Fibroblast of villous mesenchyme (primary cell): ENCODE results near the gene ANKRD11. TPM values are rescaled to one million over a fixed set of nuclear protein-coding genes. Genes with fewer than 3 reads are reported as not detected.
A peak's percentile ranks its signal among the peaks of the same experiment; 100 is the strongest.
"Not testable (repeated sequence)": the region's sequence is repeated elsewhere in the genome, so short reads cannot be mapped to it uniquely, and the experiment has no call there.

Experiments
- DNase-seq: peaks from one replicate; pipeline ENCODE4 v3.0.0-alpha.2; 2010; ENCODE audit warnings: low read depth
- H3K4me3 ChIP-seq: 2 replicates; pipeline ENCODE4 v1.5.1; 2011; ENCODE audit warnings: low read depth, mild to moderate bottlenecking, low read length
- total RNA-seq: library from RNA; depleted of rRNA; stranded (reverse); fragments of >200 nt; gene quantifications from 2 replicates; pipeline ENCODE4 v1.2.3, GENCODE V29; 2012
- TF ChIP-seq, protein P1 (sequence below): IDR thresholded peaks from 2 replicates; pipeline ENCODE4 v1.5.1; 2012; ENCODE audit warnings: low read depth, mild to moderate bottlenecking, low read length; ENCODE audit not compliant: insufficient read depth

ANKRD11 gene
- total RNA-seq, 1 donor = 69.5 TPM

DNA sequence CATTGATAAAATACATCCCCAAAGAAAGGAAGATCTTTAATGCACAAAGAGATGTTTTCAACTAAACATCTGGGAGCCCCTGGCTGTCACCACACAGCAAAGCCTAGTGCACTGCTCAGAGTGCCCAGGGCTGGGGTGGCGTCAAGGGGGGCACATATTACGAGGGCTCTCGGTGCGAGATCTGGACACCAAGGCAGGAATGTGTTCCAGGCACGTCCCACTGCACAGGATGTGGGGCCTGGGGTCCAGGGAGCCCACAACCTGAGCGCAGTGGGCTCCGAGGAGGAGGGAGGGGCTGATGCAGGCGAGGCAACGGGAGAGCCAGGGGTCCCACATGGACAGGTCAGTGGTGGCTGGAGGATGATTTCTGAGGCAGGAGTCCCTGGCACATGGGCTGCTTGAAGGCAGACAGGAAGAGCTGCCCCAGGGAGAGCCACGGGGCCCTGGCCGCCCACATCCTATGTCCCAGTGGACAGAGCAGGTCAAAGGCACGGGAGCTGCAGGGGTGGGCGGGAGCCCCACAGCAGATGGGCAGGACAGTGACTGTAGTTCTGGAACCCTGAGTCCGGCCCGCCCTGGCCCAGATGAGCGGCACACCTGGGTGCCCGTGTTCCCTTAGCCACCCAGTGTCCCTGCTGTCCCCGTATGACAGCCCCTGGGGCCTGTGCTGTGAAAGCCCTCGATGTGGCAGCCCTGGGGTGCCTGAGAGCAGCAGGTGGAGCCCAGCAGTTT, 216.5 kb downstream of the ANKRD11 start:
- DNase-seq = no peak
- no peak overlapping the region for H3K4me3 ChIP-seq
- TF ChIP-seq, protein P1, sequence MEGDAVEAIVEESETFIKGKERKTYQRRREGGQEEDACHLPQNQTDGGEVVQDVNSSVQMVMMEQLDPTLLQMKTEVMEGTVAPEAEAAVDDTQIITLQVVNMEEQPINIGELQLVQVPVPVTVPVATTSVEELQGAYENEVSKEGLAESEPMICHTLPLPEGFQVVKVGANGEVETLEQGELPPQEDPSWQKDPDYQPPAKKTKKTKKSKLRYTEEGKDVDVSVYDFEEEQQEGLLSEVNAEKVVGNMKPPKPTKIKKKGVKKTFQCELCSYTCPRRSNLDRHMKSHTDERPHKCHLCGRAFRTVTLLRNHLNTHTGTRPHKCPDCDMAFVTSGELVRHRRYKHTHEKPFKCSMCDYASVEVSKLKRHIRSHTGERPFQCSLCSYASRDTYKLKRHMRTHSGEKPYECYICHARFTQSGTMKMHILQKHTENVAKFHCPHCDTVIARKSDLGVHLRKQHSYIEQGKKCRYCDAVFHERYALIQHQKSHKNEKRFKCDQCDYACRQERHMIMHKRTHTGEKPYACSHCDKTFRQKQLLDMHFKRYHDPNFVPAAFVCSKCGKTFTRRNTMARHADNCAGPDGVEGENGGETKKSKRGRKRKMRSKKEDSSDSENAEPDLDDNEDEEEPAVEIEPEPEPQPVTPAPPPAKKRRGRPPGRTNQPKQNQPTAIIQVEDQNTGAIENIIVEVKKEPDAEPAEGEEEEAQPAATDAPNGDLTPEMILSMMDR = no peak

DNA sequence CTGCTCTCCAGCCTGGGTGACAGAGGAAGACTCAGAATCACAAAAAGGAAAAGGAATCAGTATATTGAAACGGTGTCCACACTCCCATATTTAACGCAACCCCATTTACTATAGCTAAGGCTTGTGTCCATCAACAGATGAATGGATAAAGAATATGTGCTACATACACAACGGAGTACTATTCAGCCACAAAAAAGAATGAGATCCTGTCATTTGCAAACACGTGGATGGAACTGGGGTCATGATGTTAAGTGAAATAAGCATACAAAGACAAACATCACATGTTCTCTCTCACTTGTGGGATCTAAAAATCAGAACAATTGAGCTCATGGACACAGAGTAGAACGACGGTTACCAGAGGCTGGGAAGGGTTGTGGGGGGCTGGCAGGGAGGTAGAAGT, 217.7 kb downstream of the ANKRD11 start:
- no peak for DNase-seq
- H3K4me3 ChIP-seq = no peak overlapping the region

DNA sequence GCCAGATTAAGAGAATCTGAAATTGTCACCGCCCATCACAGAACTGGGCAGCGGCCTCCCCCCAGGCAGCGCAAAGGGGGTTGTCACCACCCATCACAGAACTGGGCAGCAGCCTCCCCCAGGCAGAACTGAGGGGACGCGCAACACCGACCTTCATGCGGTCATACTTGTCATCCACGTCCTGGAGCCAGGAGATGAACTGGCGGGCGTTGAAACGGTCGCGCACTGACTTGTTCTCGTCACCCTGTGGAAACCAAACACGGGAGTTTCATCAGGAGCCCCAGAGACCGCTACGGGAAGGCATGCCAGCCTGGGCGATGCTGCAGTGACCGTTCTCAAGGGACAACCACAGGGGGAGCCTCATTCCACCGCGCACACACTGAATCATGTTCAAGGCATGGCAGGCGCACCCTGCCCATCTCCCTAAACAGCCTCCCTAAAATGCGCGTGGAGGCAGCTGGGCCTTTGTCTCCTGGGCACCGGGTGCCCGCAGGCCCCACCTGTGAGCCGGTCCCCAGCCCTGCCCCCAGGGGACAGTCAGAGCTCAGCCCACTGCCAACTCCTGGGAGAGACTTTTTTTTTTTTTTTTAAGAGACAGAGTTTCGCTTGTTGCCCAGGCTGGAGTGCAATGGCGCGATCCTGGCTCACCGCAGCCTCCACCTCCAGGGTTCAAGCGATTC, 219.6 kb downstream of the ANKRD11 start:
- no peak for DNase-seq
- H3K4me3 ChIP-seq = no peak overlapping the region
- TF ChIP-seq, protein P1 = no peak

More for the DNA sequence above, 217.7 kb downstream of the ANKRD11 start:
- TF ChIP-seq, protein P1 = no peak

DNA sequence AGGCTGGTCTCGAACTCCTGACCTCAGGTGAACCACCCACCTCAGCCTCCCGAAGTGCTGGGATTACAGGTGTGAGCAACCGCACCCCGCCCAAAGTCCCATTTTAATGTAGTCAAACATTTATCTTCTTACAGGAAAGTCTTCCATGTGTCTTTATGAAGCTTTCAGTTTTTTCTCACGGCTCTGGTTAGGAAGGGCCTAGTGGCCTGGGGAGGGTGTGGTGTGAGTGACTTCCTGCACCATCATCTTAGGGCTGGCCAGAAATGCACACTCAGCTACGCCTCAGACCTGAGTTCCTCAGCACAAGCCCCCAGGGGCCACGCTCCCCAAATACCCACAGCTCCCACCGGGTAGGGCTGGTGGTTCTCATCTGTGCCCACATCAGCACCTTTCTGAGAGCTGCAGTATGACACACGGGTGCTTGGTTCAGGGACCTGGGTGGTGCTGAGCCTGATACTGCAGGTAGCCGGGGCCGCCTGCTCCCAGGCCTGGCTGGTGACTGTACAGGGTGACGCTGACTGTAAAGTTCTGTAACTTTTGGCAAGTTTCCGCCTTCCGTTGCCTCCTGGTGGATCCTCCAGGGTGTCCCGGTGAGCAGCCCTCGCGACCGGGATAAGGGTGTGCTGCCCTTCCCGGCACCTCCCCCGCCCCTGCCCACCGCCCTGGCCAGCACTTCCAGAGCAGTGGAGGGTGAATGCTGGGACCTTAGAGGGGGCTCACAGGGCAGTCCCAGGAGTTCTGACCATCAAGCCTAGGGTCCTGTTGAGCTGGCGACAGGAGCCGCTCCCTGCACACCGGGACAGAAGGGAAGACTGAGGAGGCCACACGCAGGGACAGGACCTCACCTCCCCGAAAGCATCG, 220.3 kb downstream of the ANKRD11 start:
- no peak for DNase-seq
- TF ChIP-seq, protein P1 = no peak
- no peak overlapping the region for H3K4me3 ChIP-seq

DNA sequence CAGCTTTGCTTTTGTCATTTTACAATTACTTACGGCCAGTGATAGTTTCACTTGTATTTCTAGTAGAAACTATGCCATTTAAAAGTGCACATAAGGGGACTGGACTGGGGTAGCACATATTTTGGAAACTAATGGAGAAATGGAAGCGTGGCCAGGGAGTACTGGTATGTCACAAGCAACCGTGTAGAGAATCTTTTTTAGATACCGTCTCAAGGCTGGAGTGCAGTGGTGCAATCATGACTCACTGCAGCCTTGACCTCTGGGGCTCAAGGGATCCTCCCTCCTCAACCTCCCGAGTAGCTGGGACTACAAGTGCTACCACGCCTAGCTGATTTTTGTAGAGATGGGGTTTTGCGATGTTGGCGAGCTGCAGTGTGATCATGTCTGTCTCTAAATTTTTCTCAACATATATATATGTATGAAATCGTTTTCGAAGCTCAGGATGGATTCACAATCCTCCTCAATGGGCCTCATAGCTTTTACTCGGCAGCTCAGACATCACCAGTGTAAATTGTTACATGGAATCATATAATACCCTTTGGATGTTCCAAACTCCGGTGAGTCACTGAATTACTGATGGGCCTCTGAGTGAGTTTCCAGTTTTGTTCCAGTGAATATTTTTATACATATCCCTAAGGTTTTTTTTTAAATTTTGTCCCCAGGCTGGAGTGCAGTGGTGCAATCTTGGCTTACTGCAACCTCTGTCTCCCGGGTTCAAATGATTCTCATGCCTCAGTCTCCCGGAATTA, 221.2 kb downstream of the ANKRD11 start:
- H3K4me3 ChIP-seq = no peak overlapping the region
- DNase-seq = peak; percentile 81
- TF ChIP-seq, protein P1 = no peak

DNA sequence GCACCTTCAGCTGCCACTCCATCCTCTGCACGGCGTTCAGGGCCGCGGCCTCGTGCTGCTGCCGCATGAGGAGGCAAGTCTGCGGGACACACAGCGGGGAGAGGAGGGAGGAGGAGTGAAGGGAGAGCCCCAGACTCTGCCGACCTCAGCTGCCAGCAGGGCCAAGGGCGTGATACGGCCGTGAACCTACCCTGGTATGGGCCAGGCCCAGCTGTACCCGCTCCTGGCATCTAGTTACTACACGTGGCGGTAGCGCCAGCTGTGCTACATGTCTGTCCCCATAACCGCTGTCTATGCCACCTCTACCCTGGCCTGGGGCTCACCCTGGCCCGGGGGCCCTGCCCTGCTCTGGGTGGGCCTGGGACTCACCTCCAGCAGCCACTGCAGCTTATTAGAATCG, 221.8 kb downstream of the ANKRD11 start:
- TF ChIP-seq, protein P1 = no peak
- no peak for DNase-seq
- H3K4me3 ChIP-seq = no peak overlapping the region

DNA sequence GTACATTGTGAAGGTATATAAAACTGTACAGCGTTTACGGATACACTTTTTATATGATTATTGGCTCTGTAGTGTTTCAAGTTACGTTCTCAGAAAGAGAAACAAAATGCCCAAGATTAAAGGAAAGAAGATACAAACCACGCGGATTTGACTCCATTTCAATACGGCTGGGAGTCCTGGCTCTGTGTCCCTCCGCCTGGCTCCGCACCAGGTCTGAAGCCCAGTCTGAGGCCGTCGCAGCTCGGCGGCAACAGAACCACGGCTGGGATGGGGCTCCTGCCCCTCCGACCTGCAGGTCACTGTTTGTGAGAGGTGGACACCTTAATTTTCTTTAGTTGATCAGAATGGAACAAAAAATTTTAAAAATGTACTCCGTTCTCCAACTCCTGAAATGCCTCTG, 222.6 kb downstream of the ANKRD11 start:
- DNase-seq, H3K4me3 ChIP-seq: not testable (repeated sequence)
